Kidney tubule cell (primary cell): ENCODE results near the gene GATAD2A.
"Not testable (repeated sequence)": the region's sequence is repeated elsewhere in the genome, so short reads cannot be mapped to it uniquely, and the experiment has no call there.

Experiments
- DNase-seq: peaks from one replicate; pipeline ENCODE4 v3.0.0-alpha.2; 2018; ENCODE audit warnings: low spot score

GATAD2A gene

GRCh38 chr19:19388568-19389555 lies 16.6 kb upstream of the GATAD2A start:
- DNase-seq, result no peak

DNA sequence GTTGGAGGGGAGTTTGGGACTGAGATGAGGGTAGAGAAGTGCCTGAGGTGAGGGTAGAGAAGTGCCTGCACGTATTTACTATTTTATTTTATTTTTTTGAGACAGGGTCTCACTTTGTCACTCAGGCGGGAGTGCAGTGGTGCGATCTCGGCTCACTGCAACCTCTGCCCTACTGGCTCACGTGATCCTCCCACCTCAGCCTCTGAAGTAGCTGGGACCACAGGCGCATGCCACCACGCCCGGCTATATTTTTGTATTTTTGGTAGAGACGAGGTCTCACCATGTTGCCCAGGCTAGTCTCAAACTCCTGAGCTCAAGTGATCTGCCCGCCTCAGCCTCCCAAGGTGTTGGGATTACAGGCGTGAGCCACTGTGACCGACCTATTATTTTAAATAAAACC lies 15.8 kb upstream of the GATAD2A start:
- DNase-seq, result not testable (repeated sequence)

- not testable (repeated sequence) for DNase-seq
Measured at GRCh38 chr19:19394333-19394732, 11.1 kb upstream of the GATAD2A start.

DNA sequence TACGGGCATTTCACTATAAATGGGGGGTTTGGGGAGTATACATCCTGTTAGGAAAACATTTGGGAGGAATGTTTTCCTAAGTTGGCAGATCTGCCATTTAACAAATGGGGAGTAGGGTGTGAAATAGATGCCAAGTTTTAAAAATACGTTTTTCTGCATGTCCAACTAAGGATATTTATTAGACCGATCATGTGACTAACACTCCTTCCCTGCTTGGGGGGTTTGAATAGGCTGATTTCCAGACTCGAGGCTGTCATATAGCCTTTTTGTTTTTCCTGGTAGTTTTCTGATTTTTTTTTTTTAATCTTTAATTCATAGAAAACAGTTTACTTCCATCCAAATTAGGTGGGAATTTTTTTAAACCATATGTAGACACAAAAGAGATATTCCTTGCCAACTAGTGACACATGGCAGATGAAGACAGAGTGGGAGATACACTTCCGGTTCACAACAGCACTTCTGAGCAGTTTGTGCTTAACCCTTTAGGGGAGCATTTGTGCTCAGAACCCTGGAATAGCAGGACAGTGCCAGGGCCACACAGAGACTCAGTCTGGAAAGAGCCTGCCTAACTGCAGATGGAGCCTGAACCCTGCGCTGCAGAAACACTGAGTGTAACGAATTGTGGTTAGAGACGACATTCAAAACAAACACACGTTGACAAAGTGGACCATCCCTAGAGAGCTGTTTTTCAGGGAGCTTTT lies 5.6 kb upstream of the GATAD2A start:
- DNase-seq, result peak; percentile 32

- DNase-seq, result no peak
Measured at GRCh38 chr19:19402656-19403372, 2.7 kb upstream of the GATAD2A start.

DNA sequence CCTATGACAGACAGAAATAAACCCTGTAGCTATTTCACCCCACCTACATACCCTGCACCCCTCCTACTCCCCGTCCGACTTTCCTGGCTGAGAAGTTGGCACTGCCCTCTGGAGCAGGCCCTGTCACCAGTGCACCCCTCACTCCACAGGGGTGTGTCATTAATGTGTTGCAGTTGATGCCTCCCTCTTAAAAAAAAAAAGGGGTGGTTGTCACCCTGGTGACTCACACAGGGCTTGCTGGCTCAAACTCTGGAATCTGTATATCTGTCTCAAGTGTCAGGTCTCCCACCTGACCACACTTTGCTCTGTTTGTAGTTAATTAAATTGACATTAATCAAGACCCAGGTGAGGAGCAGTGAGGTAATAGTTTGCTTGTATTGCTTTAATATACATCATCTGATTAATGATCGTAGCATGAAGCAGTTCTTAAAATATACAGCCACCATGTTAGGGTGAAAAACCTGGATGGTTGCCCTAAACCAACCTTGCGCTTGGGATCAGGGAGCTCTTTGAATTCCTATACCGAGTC lies 2.0 kb upstream of the GATAD2A start:
- peak; percentile 69 for DNase-seq

- DNase-seq, result peak; percentile 48
Measured at GRCh38 chr19:19405971-19406877, 749 bp downstream of the GATAD2A start.

DNA sequence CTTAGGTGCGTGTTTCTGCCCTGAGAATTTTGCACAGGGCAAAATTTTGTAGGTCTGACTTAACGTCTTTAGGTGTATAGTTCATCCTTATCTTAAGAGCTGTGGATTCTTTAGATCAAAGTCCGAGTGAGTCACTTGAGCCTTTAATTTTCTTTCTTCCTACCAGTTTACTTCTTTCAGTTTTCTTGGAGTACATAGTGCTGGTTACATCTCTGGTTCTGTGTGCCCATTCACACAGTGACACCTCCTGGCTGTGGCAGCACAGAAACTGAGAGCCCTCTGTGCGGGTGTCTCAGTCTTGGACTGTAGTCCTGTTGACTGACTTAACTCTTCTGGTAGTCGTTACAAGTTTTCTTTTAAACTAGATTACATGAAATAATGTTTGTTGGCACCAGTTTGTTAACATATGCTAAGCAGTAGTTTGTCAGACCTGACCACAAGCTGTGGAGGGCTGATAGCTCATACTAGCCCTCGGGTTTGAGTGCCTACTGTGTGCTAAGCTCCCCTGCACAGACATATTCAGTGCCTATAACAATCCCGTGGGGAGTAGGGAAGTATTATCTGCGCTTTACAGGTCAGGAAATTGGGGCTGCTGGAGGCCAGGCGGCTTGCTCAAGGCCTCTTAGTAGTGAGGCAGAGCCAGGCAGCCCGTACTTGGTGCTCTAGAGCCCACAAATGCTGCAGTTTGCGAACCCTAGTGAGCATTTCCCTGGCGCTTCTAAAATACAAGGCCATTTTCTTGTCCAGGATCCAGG lies 1.6 kb downstream of the GATAD2A start:
- DNase-seq, result peak; percentile 66

GRCh38 chr19:19407633-19407930 lies 2.1 kb downstream of the GATAD2A start:
- no peak for DNase-seq

DNA sequence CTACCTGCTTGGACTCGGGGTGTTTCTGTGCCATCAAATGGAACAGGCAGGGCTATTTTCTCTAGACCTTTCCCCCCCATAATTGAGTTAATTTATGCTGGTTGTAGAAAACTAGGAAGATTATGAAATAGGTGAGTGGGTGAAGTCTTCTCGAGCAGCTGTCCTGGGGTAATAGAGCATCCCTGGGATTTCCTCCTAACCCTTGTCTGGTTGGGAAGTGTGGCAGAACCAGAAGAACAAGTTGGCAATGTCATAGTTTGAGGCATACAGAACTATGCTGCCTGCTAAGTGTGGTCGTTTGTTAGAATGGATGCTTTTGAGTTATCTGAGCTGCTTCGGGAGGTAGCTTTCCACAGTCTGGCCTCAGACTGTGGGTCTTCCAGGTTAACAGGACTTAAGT lies 3.7 kb downstream of the GATAD2A start:
- no peak for DNase-seq

DNA sequence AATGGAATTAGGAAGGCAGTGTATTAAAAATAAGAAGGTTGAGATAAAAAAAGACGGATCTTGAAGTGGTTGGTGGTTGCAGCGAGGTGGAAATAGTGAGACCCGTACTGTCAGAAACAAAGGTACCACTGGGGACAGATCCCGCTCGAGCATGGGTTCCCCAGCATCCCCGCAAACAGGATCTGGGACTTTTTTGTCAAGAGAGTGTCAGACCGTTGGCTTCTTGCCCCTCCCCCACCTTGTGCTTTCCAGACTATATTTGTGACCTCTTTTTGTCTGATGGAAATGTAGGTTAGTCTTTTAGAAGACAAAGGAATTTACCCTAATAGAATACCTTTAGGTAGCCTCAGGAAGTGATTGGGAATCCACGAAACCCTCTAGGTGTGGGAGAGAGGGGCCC lies 4.2 kb downstream of the GATAD2A start:
- DNase-seq, result no peak

DNA sequence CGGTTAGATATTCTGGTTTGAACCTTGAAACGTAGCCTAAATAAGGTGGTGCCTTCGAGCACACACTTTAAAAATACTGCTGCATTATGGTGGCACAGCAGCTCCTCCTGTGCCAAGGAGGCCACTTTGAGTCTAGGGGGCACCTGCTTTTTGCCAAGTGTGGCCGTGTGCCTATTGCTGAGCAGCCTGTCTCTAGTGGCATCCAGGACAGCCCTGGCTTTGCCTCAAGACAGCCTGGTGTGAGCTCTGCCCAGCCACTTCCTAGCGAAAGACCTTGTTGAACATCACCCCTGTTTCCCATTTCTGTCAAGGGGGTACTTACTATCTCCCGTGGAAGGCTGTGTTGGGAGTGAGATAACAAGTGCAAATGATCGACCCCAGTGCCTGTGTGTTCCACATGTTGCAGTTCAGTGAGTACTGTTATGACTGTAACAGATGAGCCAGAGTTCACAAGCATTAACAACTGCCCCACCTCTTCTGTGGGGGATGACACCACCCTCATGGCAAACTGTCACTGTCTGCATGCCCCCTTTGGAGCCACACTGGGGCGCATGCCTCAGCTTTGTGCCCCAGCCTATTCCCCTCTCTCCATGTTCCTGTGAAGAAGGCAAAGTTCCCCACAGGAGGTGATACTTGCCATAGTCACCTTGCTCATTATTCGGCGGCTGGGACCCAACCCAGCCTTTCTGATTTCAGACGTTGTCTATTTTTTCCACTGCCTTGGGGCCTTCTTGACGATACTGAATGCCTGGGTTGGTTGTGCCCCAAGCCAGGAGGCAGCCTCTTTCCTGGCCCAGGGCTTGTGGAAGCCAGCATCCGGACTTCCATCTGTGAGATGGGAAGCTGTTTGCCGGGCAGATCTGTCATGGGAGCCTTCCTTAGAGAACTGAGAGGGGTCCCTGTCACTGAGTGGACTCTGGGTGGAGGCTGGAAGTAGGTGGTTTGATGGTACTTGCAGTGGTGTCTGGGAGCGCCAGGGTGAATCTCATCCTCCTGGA lies 5.4 kb downstream of the GATAD2A start:
- DNase-seq, result peak; percentile 56

DNA sequence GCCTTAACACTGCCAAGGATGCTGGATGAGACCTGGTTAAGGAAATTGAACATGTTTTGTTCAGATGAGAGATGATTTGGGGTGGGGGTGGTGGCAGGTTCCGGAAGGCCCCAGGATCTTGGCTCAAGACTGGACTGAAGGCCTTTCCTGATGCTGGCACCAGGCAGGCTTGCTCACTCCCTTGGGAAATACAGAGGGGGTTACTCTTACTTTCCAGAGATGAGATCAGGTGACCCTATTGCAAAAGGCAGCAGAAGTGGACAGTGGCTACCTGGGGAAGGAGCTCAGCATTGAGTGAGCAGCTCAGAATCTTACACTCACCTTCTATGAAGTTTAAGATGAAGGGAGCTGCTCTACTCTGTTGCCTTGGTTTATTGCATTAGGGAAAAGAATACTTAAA lies 10.8 kb downstream of the GATAD2A start:
- no peak for DNase-seq

- DNase-seq, result no peak
Measured at GRCh38 chr19:19417046-19417445, 11.6 kb downstream of the GATAD2A start.

DNA sequence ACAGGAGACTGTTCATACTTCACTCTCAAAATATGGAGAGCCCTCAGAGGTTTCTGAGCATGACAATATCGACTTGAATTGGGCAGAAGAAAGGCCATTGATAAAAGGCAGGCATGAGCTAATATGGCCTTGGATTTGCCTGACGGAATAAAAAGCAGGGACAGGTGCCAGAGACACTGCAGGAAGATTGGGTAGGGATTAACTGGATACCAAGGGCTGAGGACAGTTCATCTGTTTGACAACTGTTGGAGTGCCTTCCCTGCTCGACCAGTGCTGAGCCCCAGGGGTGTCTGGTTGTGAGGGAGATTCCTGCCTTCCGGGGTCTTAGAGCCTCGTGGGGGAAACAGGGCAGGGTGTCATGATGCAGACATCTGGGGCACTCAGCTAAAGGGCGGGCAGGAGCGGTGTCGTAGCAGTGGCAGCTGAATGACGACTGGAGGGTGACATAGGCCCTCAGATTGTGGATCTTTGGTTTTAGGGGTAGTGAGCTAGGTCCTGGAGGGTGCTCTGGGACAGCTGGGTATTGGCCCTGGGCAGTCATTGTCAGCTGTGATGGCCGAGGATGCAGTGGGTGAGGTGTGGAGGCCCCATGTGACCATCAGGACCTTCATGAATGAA lies 12.3 kb downstream of the GATAD2A start:
- no peak for DNase-seq

DNA sequence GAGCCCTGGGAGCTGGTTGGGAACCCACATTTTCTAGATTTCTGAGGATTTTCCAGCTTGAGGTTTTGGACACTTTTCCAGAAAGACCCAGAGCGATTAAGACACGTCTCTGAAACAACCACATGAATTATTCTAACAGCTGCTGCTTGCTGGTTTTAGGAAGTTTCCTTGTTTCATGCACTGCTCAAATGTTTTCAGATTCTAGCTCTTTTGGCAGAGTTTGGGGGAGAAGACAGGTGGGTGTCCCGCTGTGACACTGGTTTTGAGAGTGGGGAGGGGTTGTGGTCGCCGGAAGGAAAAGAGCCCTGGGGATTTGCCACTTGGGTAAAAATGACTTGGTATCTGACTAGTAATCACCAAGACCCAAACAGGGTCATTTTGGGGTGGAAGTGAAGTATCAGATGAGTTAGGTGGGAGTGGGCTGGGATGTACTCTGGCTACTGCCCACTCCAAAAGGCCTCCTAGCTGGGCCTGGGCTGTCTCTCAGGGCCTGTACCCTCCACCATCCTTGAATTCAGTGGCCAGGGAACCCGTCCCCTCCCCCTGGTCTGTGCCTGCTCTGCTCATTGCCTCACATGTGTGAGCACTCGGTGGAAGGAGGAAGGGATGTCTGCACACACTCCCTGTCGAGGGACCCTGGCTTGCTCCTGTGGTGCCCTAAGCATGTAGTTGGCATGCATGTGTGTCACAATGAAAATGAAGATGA lies 13.2 kb downstream of the GATAD2A start:
- DNase-seq, result no peak

DNA sequence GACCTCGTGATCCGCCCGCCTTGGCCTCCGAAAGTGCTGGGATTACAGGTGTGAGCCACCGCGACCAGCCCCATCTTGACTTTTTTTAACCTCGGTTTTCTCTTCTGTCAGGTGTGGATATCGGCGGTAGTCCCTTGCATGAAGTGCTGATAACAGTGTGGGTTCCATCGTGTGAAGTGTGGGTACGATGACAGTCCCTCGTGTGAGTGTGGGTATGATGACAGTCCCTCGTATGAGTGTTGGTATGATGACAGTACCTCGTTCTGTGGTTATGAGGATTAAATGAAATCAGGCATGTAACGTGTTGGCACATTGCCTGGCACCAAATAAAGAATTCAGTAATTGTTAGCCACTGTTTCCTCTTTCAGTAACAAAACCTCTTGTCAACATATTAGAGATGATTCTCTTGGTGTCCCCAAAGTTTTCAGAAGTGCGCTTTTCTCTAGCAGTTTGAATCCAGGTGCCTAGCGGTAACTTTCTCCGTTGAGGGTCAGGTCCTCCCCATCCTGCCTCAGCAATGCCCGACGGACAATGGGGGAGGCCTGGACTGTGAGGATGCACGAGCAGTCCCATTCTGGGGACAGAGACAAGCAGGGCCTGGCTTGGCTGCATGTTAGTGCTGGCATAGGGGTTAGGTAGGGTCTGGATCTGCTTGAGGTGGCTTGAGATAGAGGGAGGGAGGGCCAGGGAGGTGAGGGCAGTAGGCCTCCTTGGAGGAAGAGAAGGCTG lies 15.3 kb downstream of the GATAD2A start:
- DNase-seq, result peak; percentile 45

- no peak for DNase-seq
Measured at GRCh38 chr19:19421299-19421696, 15.8 kb downstream of the GATAD2A start.
